ENCODE measurements around the gene OR6C76.

Gene OR6C76

DNA sequence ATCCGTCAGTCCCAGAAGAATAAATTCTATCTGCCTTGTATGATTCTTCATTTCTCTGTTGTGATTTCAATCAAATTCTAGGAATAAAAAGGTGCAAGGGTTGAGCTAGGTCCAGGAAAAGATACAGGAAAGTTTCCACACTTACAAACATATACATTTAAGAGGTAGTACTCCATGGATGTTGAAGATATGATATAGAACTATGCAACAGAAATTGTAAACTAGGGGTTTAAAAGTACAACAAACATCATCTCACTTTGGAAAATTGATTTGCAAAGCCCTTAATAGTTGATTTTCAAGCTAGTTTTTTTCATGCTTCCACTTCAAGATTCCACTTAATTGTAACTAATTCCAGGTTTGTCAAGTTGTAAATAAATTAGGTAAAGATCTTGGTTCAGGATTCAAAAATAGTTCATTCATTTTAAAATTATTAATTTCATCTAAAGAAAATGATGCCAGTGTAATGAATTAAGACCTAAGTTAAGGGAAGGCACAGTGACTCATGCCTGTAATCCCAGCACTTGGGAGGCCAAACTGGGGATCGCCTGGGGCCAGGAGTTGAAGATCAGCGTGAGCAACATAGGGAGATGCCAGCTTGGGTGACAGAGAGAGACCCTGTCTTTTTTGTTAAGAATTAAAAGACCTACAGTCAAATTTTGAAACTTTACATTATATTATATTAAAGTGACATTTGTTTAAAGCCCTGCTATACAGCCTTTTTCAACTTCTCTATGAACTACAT is 44.2 kb downstream of the OR6C76 start, which contains the start of gene OR6C70:
Gene OR6C70, minus strand, starts transcription at position 51 of the 742 bp plus-strand sequence. Its CDS starts 0 bp downstream, at position 51.
- DNase-seq, result no peak

DNA sequence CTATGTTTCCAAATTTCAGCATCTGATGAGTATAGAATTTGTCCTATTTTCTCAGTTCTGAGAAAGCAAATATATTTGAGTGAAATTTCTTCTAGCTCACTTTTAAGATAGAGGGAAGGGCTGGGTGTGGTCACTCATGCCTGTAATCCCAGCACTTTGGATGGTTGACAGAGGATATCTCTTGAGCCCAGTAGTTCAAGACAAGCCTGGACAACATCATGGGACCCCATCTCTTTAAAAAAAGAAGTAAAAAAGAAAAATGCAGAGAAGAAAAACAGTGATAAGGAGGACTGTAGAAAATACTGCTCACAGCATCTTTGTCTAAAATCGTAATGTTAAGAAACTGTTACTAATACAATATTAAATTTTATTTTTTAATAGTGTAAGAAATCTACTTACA is 46.2 kb downstream of the OR6C76 start:
- no peak for DNase-seq

All from NCI-H524 treated with DMSO at 0.1 percent for 48 hours (cell line).